ENCODE data around the gene PLEK. TPM values are rescaled to one million over a fixed set of nuclear protein-coding genes. Genes with fewer than 3 reads are reported as not detected.

The PLEK gene
- total RNA-seq, 4 donors from 2014 or later: under 0.01 to 7.5 (median 3.4) TPM

DNA sequence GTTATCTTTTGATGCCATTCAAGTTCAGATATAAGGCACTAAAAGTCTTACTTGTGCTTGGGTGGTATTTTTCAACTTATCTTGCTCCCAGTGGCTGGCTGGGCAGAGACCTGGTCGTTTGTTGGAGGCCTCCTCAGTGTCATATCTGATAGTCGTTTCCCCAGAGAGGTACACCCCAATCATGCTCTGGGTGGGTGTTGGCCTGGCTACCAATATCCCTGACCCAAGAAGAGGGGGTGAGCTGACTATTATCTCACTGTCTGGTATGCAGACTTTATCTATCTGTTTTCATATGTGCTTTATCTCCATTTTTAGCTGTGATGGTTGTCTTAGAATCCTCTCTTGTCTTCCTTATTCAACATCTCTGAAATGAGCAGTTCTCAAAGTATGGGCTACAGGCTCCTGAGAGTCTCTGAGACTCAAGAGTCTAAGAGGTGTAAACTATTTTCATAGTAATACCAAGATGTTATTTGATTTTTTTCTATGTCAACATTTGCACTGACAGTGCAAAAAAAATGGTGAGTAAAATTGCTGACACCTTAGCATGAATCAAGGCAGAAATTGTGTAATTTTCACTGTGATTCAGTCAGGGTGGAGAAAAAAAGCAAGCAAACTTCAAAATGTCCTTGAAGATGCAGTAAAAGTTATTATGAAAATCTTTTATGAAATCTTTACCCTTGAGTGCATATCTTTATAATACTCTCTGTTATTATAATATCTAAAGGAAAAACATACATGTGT lies 12.3 kb upstream of the PLEK start:
- Histone ChIP-seq H3K27ac (no peak overlapping the region), H3K36me3 (no peaks in the 10 kb centered on the region), H3K4me3 (no peak overlapping the region), H3K27me3 (no peaks in the 10 kb centered on the region), H3K4me1 (no peaks in the 10 kb centered on the region), H3K9me3 (no peaks in the 10 kb centered on the region)
- intact Hi-C loops (cut with DNase I; ENCODE audit: low total_unique reads): no loop called here
- no peak for DNase-seq
- no peak for TF ChIP-seq POLR2A (IDR thresholded peaks at IDR 0.05)
- no peak for TF ChIP-seq CTCF (IDR thresholded peaks at IDR 0.05)

GRCh38 chr2:68356599-68357239 lies 8.4 kb upstream of the PLEK start:
- DNase-seq: no peak
- intact Hi-C loops (cut with DNase I; ENCODE audit: low total_unique reads): no loop called here
- H3K4me1 ChIP-seq: no peaks in the 10 kb centered on the region
- no peak overlapping the region for H3K27ac ChIP-seq
- no peaks in the 10 kb centered on the region for H3K27me3 ChIP-seq
- no peak for TF ChIP-seq POLR2A (IDR thresholded peaks at IDR 0.05)
- no peak overlapping the region for H3K4me3 ChIP-seq
- H3K9me3 ChIP-seq: no peaks in the 10 kb centered on the region
- H3K36me3 ChIP-seq: no peaks in the 10 kb centered on the region

DNA sequence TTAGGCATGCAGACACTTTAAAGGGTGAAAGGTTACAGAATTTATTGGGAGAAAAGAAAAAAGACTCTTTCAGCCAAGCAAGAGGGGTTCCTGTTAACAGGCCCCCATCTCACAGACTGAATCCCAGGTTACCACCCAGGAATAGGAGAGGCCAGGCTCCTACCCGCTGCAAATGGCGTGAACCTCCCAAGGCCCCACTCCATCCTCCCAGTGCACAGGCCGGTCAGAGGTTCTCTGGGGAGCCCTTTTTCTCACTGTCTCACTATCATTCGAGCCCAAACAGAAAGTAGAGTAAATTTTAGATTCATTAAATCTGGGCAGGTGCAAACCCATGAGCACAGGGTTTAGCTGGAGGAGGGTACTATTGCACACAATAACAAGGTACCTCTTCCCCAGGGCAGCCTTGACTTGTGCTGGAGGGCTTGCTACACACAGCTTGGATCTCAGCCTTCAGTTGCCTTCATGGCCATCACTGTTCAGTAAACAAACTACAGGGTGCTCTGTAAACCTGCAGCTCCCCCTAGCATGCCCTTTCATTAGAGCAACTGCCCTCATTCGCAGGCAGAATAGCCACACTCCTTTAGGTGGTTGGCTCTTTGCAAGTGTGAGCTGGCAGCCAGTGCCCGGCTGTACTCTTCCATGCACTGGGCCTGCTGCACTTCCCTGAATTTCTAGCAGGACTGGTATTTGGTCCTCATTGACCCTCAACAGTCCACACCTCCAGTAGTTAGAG lies 7.3 kb upstream of the PLEK start:
- peak; percentile 22 to 25 for DNase-seq

DNA sequence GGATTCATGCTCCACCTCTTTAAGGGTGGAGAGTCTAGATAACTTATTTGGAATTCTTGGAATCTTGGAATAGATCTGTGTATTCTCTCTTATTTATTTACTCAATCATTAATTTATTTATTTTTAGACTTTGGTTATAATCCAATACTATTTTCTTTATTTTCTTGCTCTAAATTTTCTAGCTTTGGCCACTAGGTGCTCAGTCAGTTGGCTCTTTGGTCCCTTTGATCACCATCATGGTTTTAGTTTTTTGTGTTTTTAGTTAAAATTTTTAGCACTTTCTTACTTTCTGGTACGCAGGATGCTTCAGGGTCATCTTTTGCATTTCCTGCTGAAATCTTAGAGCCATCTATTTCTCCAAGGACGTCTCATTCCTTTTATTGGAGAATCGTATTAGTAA lies 5.2 kb upstream of the PLEK start:
- no peaks in the 10 kb centered on the region for H3K36me3 ChIP-seq
- H3K27me3 ChIP-seq: no peaks in the 10 kb centered on the region
- DNase-seq: no peak
- TF ChIP-seq CTCF (IDR thresholded peaks at IDR 0.05): no peak
- H3K4me1 ChIP-seq: no peaks in the 10 kb centered on the region
- peak overlapping the region in 1 of 2 donors; percentile 2 for H3K4me3 ChIP-seq
- intact Hi-C loops (cut with DNase I; ENCODE audit: low total_unique reads): no loop called here
- no peak overlapping the region for H3K27ac ChIP-seq
- H3K9me3 ChIP-seq: no peaks in the 10 kb centered on the region

More for the DNA sequence above, 7.3 kb upstream of the PLEK start:
- Histone ChIP-seq H3K36me3 (no peaks in the 10 kb centered on the region), H3K9me3 (no peaks in the 10 kb centered on the region), H3K27me3 (no peaks in the 10 kb centered on the region), H3K4me1 (no peaks in the 10 kb centered on the region), H3K4me3 (no peak overlapping the region), H3K27ac (no peak overlapping the region)
- TF ChIP-seq CTCF (IDR thresholded peaks at IDR 0.05) (peak in 3 of 4 experiments; percentile 28 to 40 (median 29)), POLR2A (IDR thresholded peaks at IDR 0.05) (no peak)
- intact Hi-C loops (cut with DNase I; ENCODE audit: low total_unique reads): no loop called here

- peak; percentile 54 to 63 for DNase-seq
- TF ChIP-seq CTCF (IDR thresholded peaks at IDR 0.05) (peak; percentile 48 to 76 (median 67)), POLR2A (IDR thresholded peaks at IDR 0.05) (no peak)
Observed at GRCh38 chr2:68362069-68362468, 3.0 kb upstream of the PLEK start.

More at GRCh38 chr2:68362069-68362468, 3.0 kb upstream of the PLEK start:
- H3K27ac ChIP-seq: no peak overlapping the region
- no peaks in the 10 kb centered on the region for H3K9me3 ChIP-seq
- no peaks in the 10 kb centered on the region for H3K4me1 ChIP-seq
- H3K27me3 ChIP-seq: no peaks in the 10 kb centered on the region
- no peak overlapping the region for H3K4me3 ChIP-seq
- H3K36me3 ChIP-seq: no peaks in the 10 kb centered on the region
- intact Hi-C loops (cut with DNase I; ENCODE audit: low total_unique reads): no loop called here

Data from uterus (tissue), 4 donors.